Retinal pigment epithelial cell (primary cell): Measurements from ENCODE around the gene PDCL3.

Experiments
- DNase-seq: peaks from one replicate; pipeline ENCODE4 v3.0.0-alpha.2; 2010; ENCODE audit warnings: low read depth
- H3K4me3 ChIP-seq: 2 replicates; pipeline ENCODE4 v1.5.1; 2011; ENCODE audit warnings: mild to moderate bottlenecking, low read length, control low read depth, moderate library complexity
- TF ChIP-seq, protein P1 (sequence below): conservative IDR thresholded peaks from 2 replicates; pipeline ENCODE4 v1.5.1; 2011; ENCODE audit warnings: low read depth, low read length, control low read depth, inconsistent platforms

Gene PDCL3

DNA sequence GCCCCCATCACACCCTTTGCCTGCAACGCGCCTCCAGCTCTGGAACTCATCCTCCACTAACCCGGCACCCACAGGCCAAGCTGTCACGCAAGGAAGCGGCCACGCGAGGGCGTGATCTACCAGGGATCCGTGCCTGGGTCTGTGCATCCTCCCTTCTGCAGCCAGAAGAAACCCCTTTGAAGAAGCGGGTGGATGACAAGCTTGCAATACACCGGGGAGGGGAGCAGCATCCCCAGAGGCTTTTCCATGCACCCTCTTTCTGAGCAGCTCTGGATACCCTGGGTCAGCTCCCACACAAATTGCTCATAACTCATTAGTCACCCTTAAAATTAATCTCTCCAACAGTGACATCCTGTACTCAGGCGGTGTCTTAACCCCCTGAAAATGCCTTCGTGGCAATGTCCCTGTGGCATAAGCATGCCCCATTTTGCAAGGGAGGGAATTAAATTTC, 47.6 kb downstream of the PDCL3 start:
- TF ChIP-seq, protein P1, sequence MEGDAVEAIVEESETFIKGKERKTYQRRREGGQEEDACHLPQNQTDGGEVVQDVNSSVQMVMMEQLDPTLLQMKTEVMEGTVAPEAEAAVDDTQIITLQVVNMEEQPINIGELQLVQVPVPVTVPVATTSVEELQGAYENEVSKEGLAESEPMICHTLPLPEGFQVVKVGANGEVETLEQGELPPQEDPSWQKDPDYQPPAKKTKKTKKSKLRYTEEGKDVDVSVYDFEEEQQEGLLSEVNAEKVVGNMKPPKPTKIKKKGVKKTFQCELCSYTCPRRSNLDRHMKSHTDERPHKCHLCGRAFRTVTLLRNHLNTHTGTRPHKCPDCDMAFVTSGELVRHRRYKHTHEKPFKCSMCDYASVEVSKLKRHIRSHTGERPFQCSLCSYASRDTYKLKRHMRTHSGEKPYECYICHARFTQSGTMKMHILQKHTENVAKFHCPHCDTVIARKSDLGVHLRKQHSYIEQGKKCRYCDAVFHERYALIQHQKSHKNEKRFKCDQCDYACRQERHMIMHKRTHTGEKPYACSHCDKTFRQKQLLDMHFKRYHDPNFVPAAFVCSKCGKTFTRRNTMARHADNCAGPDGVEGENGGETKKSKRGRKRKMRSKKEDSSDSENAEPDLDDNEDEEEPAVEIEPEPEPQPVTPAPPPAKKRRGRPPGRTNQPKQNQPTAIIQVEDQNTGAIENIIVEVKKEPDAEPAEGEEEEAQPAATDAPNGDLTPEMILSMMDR = peak; percentile 74
- H3K4me3 ChIP-seq = no peak overlapping the region
- DNase-seq = no peak

GRCh38 chr2:100611079-100612029, 48.6 kb downstream of the PDCL3 start:
- H3K4me3 ChIP-seq = no peak overlapping the region
- no peak for DNase-seq

GRCh38 chr2:100612388-100613000, 49.7 kb downstream of the PDCL3 start:
- TF ChIP-seq, protein P1 = no peak
- no peak overlapping the region for H3K4me3 ChIP-seq
- no peak for DNase-seq

More at GRCh38 chr2:100611079-100612029, 48.6 kb downstream of the PDCL3 start:
- TF ChIP-seq, protein P1 = no peak

- TF ChIP-seq, protein P1 = no peak
- H3K4me3 ChIP-seq = no peak overlapping the region
- DNase-seq = no peak
These were observed 50.9 kb downstream of the PDCL3 start for GRCh38 chr2:100613719-100614118.

DNA sequence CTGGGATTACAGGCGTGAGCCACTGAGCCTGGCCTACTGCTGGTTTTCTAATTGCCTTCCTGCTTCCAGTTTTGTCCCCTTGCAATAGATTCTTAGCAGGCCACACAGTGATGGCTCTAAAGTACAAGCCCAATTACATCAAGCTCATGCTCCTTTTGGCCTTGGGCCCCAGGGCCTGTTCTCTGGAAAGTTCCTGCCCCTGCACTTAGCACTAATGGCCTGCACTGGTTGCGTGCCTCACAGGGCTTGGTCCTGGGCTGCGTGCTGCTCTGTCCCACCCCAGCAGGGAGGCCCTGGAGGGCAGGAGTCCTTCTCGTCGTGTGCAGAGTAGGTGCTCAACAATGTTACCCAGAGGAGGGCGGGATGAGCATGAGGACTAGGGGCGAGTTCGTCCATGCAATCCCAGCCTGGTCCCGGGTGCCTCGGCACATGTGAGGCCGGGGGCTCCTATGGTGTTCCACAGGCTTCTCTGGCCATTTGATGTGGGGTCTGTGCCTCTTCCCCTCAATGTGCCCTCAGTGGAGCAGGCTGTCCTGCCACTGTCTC, 51.7 kb downstream of the PDCL3 start:
- no peak overlapping the region for H3K4me3 ChIP-seq
- TF ChIP-seq, protein P1 = no peak
- no peak for DNase-seq

GRCh38 chr2:100615471-100615870, 52.7 kb downstream of the PDCL3 start:
- TF ChIP-seq, protein P1 = no peak
- no peak overlapping the region for H3K4me3 ChIP-seq
- DNase-seq = no peak
